OCI-LY7 (cell line): ENCODE measurements around the gene HMCN1. TPM values are rescaled to one million over a fixed set of nuclear protein-coding genes. Genes with fewer than 3 reads are reported as not detected.

Experiments used
- BruUV-seq: library from RNA; stranded (reverse); fragments of 400-500 nt; replicated peaks from 2 replicates; lab custom pipeline; 2021; lab: Mats Ljungman, UMichigan
- CTCF ChIA-PET: fragments of 300-600 bp; sonication (Branson Sonifier 250); formaldehyde crosslinking; loops from one replicate; lab custom pipeline; 2022; ENCODE audit warnings: antibody characterized with exemption; ENCODE audit not compliant: unreplicated experiment; lab: Charles Lee
- POLR2A ChIA-PET: fragments of 300-600 bp; sonication (Branson Sonifier 250); formaldehyde crosslinking; loops from one replicate; lab custom pipeline; 2022; ENCODE audit warnings: antibody characterized with exemption; lab: Charles Lee
- DNase-seq: peaks from one replicate; pipeline ENCODE4 v3.0.0-alpha.2; 2015; ENCODE audit warnings: low spot score
- H2AFZ ChIP-seq: fragments of 200-600 bp; sonication (generic), shearing (Covaris generic); 2 replicates; pipeline ENCODE4 v1.6.1; 2014; ENCODE audit warnings: mild to moderate bottlenecking, antibody characterized with exemption, low read length, moderate library complexity
- H3K27ac ChIP-seq: fragments of 200-600 bp; sonication (generic); 2 replicates; pipeline ENCODE4 v1.5.1; 2014; ENCODE audit warnings: mixed run types, low read depth, mild to moderate bottlenecking, moderate library complexity, low read length, inconsistent platforms; ENCODE audit not compliant: poor library complexity, severe bottlenecking
- H3K36me3 ChIP-seq: fragments of 200-600 bp; sonication (generic); 2 replicates; pipeline ENCODE4 v1.6.1; 2014; ENCODE audit warnings: mild to moderate bottlenecking, antibody characterized with exemption, low read length, moderate library complexity, mixed read lengths; ENCODE audit not compliant: insufficient read depth
- H3K4me1 ChIP-seq: fragments of 200-600 bp; sonication (generic); 2 replicates; pipeline ENCODE4 v1.5.1; 2014; ENCODE audit warnings: mild to moderate bottlenecking, low read length; ENCODE audit not compliant: insufficient read depth, poor library complexity, severe bottlenecking
- H3K4me2 ChIP-seq: fragments of 200-600 bp; sonication (generic); 2 replicates; pipeline ENCODE4 v1.6.1; 2014; ENCODE audit warnings: mild to moderate bottlenecking, low read length
- H3K4me3 ChIP-seq: fragments of 200-600 bp; sonication (generic); 2 replicates; pipeline ENCODE4 v1.5.1; 2014; ENCODE audit warnings: mild to moderate bottlenecking, low read depth, low read length; ENCODE audit not compliant: poor library complexity, severe bottlenecking
- H3K79me2 ChIP-seq: fragments of 200-600 bp; sonication (generic); 2 replicates; pipeline ENCODE4 v1.6.1; 2016; ENCODE audit warnings: low read depth, mild to moderate bottlenecking, low read length, moderate library complexity, mixed read lengths; ENCODE audit not compliant: insufficient read depth
- H3K9me2 ChIP-seq: fragments of 200-600 bp; sonication (generic); 2 replicates; pipeline ENCODE4 v1.6.1; 2016; ENCODE audit warnings: mild to moderate bottlenecking, low read length, mixed read lengths; ENCODE audit not compliant: insufficient read depth
- H3K9me3 ChIP-seq: fragments of 200-600 bp; sonication (generic); 2 replicates; pipeline ENCODE4 v1.6.1; 2014; ENCODE audit warnings: mild to moderate bottlenecking, mixed run types, low read length, mixed read lengths
- H4K20me1 ChIP-seq: fragments of 200-600 bp; sonication (generic); 2 replicates; pipeline ENCODE4 v1.6.1; 2014; ENCODE audit warnings: mild to moderate bottlenecking, antibody characterized with exemption, low read length, moderate library complexity, mixed read lengths; ENCODE audit not compliant: insufficient read depth
- CTCF ChIP-seq: fragments of 200-600 bp; sonication (generic); conservative IDR thresholded peaks from 2 replicates; pipeline ENCODE4 v1.5.1; 2014; ENCODE audit warnings: mild to moderate bottlenecking, antibody characterized with exemption, low read length, moderate library complexity, mixed read lengths
- EZH2phosphoT487 ChIP-seq: fragments of 200-600 bp; sonication (generic); IDR thresholded peaks from 2 replicates; pipeline ENCODE4 v1.6.1; 2018; ENCODE audit warnings: low read depth, borderline replicate concordance, mild to moderate bottlenecking, mixed run types, antibody characterized with exemption, low read length, moderate library complexity, mixed read lengths
- intact Hi-C: fragments of 100-400 bp; cut with micrococcal nuclease; formaldehyde crosslinking; loops from one replicate; pipeline ENCODE4 v1.10.0; 2022; ENCODE audit not compliant: unreplicated experiment
- total RNA-seq, 2 experiments: library from RNA; depleted of rRNA in 1 of 2; stranded (reverse); fragments of >200 nt in 1 of 2; shearing (Covaris generic) in 1 of 2; gene quantifications; 2 replicates each; pipeline ENCODE4 v1.2.3, GENCODE V29; 2014 to 2022

HMCN1 gene
- total RNA-seq, 2 experiments from 2014 or later, result 0.02 TPM; not detected in 1

- H3K9me2 ChIP-seq, result no peaks in the 10 kb centered on the region
- no peaks in the 10 kb centered on the region for H3K36me3 ChIP-seq
- ChIA-PET POLR2A (interaction anchor here (1.2 kb wide), 1 partner anchor 17 kb away, joined by 5 read pairs; no protein-coding TSS in a partner anchor), CTCF (no interaction called here)
- H2AFZ ChIP-seq, result no peak overlapping the region
- intact Hi-C loops, result no loop called here
- no peak overlapping the region for H3K27ac ChIP-seq
- no peak overlapping the region for H3K4me2 ChIP-seq
- DNase-seq, result no peak
- no peaks in the 10 kb centered on the region for H4K20me1 ChIP-seq
- no peaks in the 10 kb centered on the region for H3K9me3 ChIP-seq
- no TSS peak for BruUV-seq
- no peaks in the 10 kb centered on the region for H3K79me2 ChIP-seq
- H3K4me1 ChIP-seq, result no peaks in the 10 kb centered on the region
- H3K4me3 ChIP-seq, result no peak overlapping the region
- TF ChIP-seq CTCF, result no peak
Observed at GRCh38 chr1:185864331-185864730, 130.1 kb downstream of the HMCN1 start.

GRCh38 chr1:185864889-185865517 lies 130.8 kb downstream of the HMCN1 start:
- POLR2A ChIA-PET, result interaction anchor here (0.5 to 1.2 kb wide), 2 partner anchors 17 to 569 kb away, joined by 4 to 5 read pairs; no protein-coding TSS in a partner anchor
- intact Hi-C loops, result no loop called here
- CTCF ChIA-PET, result no interaction called here
- Histone ChIP-seq H3K4me2 (no peak overlapping the region), H3K9me3 (no peaks in the 10 kb centered on the region), H3K36me3 (no peaks in the 10 kb centered on the region), H3K27ac (no peak overlapping the region), H3K4me3 (no peak overlapping the region), H3K9me2 (no peaks in the 10 kb centered on the region), H3K4me1 (no peaks in the 10 kb centered on the region), H3K79me2 (no peaks in the 10 kb centered on the region), H2AFZ (no peak overlapping the region), H4K20me1 (no peaks in the 10 kb centered on the region)
- no peak for DNase-seq
- BruUV-seq, result no TSS peak
- TF ChIP-seq CTCF, result no peak
- no peak for TF ChIP-seq EZH2phosphoT487

GRCh38 chr1:185869590-185869989 lies 135.4 kb downstream of the HMCN1 start:
- H2AFZ ChIP-seq, result no peak overlapping the region
- no peaks in the 10 kb centered on the region for H3K36me3 ChIP-seq
- H3K4me2 ChIP-seq, result no peak overlapping the region
- no peaks in the 10 kb centered on the region for H4K20me1 ChIP-seq
- DNase-seq, result no peak
- BruUV-seq, result no TSS peak
- H3K79me2 ChIP-seq, result no peaks in the 10 kb centered on the region
- no peaks in the 10 kb centered on the region for H3K9me3 ChIP-seq
- no peaks in the 10 kb centered on the region for H3K4me1 ChIP-seq
- ChIA-PET POLR2A (interaction anchor here (0.6 kb wide), 1 partner anchor 373 kb away, joined by 3 read pairs; no protein-coding TSS in a partner anchor), CTCF (no interaction called here)
- no peak for TF ChIP-seq CTCF
- no peak for TF ChIP-seq EZH2phosphoT487
- no peaks in the 10 kb centered on the region for H3K9me2 ChIP-seq
- intact Hi-C loops, result no loop called here
- no peak overlapping the region for H3K4me3 ChIP-seq
- H3K27ac ChIP-seq, result no peak overlapping the region
